ENCODE data around the gene PDZRN4.

The PDZRN4 gene

DNA sequence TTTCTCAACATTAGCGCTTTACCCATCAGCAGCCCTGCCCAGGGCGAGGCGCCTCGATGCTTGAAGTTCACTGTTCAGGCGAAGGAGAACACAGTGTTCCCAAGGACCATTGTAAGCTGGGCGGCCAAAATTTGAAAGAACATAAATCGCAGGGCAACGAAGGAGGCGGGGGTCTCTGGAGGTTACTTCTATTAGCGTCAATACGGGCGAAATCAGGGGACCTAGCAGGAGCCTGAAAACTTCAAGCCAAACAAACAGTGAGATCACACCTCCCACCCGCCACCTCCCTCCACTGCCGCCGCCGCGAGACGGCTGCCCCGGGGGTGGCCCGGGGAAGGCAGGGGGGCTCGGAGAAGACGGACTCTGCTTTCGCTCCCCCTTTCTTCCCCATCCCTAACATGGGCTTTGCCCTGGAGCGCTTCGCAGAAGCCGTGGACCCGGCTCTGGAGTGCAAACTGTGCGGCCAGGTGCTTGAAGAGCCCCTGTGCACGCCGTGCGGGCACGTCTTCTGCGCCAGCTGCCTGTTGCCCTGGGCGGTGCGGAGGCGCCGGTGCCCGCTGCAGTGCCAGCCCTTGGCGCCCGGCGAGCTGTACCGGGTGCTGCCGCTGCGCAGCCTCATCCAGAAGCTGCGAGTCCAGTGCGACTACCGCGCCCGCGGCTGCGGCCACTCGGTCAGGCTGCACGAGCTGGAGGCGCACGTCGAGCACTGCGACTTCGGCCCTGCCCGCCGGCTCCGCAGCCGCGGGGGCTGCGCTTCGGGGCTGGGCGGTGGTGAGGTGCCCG lies at the start of gene PDZRN4:
Gene PDZRN4 (plus strand): TSS at position 263 of the 783 bp plus-strand sequence.
- TF ChIP-seq, protein P1, sequence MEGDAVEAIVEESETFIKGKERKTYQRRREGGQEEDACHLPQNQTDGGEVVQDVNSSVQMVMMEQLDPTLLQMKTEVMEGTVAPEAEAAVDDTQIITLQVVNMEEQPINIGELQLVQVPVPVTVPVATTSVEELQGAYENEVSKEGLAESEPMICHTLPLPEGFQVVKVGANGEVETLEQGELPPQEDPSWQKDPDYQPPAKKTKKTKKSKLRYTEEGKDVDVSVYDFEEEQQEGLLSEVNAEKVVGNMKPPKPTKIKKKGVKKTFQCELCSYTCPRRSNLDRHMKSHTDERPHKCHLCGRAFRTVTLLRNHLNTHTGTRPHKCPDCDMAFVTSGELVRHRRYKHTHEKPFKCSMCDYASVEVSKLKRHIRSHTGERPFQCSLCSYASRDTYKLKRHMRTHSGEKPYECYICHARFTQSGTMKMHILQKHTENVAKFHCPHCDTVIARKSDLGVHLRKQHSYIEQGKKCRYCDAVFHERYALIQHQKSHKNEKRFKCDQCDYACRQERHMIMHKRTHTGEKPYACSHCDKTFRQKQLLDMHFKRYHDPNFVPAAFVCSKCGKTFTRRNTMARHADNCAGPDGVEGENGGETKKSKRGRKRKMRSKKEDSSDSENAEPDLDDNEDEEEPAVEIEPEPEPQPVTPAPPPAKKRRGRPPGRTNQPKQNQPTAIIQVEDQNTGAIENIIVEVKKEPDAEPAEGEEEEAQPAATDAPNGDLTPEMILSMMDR (IDR thresholded peaks at IDR 0.05; ENCODE audit: insufficient read depth, low read depth, low read length, missing control alignments): no peak
- no peak within 1 kb of the TSS for H3K4me3 ChIP-seq (ENCODE audit: low read length)

DNA sequence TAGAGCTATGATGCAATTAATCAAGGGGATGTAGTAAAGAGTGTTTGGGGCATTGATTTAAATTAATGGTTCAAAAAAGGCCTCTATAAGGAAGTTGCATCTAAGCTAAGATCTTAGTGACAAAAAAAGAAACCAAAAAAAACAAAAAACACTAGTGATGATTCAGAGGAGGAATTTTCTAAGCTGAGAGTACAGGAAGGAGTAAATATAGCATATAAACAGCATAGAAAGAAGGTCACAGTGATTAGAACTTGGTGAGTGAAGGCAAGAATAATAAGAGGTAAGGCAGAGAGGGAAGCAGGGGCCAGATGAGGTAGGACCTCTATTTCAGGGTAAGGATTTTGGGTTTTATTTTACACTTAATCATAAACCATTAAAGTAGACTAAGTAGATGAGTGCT lies 48.0 kb upstream of the PDZRN4 start:
- DNase-seq (ENCODE audit: low read depth): no peak

More for the DNA sequence above, at the start of gene PDZRN4:
- DNase-seq (ENCODE audit: low read depth): peak; percentile 14

DNA sequence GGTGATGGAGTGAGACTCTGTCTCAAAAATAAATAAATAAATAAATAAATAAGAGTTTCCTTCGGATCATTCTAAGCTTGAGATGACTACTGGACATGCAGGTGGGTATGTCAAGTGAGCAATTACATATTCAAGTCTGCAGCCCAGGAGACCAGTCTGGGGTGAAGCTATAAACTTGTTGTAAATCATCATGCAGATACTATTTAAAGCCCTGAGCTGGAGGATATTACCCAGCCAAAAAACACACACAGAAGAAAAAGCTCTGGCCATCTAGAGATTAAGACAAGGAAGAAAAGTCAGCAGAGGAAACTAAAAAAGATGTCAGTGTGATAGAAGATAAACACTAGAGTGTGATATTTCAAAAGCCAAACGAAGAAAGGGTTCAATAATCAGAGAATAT lies 47.0 kb upstream of the PDZRN4 start:
- no peak for DNase-seq (ENCODE audit: low read depth)
- TF ChIP-seq, protein P1 (IDR thresholded peaks at IDR 0.05; ENCODE audit: insufficient read depth, low read depth, low read length, missing control alignments): no peak
- H3K4me3 ChIP-seq (ENCODE audit: low read length): no peak overlapping the region

More for the DNA sequence above, 48.0 kb upstream of the PDZRN4 start:
- TF ChIP-seq, protein P1 (IDR thresholded peaks at IDR 0.05; ENCODE audit: insufficient read depth, low read depth, low read length, missing control alignments): no peak
- H3K4me3 ChIP-seq (ENCODE audit: low read length): no peak overlapping the region

DNA sequence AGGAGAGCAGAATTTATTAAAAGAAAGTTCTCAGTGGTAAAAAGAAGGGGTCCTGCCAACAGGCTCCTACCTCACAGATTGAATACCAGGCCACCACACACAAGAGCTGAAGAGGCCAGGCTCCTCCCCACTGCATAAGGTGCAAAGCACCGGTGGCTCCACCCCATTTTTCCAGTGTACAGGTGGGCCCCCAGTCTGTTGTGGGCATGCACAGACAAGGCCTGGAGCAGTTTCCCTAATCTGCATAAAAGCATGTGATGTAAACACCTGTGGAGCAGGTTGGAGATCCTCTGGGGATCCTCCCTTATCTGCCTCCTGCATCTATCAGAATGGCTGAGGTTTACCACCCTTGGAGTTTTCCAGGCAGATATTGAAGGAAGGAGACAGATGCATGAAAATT lies 45.7 kb upstream of the PDZRN4 start:
- TF ChIP-seq, protein P1 (IDR thresholded peaks at IDR 0.05; ENCODE audit: insufficient read depth, low read depth, low read length, missing control alignments): no peak
- DNase-seq (ENCODE audit: low read depth): peak; percentile 40

DNA sequence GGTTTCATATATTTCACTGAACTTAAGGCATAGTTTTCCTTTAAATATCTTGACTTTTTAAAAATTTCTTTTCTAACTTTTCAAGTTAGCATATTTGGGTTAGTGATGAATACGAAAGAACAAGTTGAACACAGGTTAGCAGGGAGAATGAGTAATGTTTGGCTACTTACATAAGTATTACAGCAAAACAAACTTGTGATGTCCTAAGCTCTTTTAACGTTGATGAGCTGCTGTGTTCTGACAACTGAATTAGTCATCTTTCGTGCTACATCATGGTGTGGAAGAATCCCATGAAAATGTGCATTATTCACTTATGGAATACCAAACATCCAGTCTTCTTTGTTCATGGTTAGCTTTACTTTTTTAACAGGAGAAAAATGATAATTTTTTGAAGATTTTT lies 36.3 kb upstream of the PDZRN4 start:
- H3K4me3 ChIP-seq (ENCODE audit: low read length): no peak overlapping the region
- TF ChIP-seq, protein P1 (IDR thresholded peaks at IDR 0.05; ENCODE audit: insufficient read depth, low read depth, low read length, missing control alignments): no peak
- peak; percentile 91 for DNase-seq (ENCODE audit: low read depth)

More for the DNA sequence above, 45.7 kb upstream of the PDZRN4 start:
- no peak overlapping the region for H3K4me3 ChIP-seq (ENCODE audit: low read length)

DNA sequence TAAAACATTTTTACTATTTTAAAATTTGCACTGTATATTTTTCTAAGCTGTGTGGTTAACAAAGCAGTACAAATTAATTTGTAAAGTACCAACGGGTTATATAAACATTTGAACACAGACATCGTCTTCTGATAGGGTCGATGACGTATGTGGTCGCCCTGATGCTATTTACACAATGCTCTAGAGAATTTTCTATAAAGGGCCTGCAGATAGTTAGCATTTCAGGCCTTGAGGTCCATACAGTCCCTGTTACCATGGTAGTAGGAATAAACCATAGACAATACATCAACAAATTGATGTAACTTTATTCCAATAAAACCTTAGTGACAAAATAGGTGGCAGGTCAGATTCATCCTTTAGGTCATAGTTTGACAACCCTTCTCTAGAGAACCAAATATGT lies 25.7 kb upstream of the PDZRN4 start:
- H3K4me3 ChIP-seq (ENCODE audit: low read length): no peak overlapping the region
- TF ChIP-seq, protein P1 (IDR thresholded peaks at IDR 0.05; ENCODE audit: insufficient read depth, low read depth, low read length, missing control alignments): no peak
- DNase-seq (ENCODE audit: low read depth): no peak

DNA sequence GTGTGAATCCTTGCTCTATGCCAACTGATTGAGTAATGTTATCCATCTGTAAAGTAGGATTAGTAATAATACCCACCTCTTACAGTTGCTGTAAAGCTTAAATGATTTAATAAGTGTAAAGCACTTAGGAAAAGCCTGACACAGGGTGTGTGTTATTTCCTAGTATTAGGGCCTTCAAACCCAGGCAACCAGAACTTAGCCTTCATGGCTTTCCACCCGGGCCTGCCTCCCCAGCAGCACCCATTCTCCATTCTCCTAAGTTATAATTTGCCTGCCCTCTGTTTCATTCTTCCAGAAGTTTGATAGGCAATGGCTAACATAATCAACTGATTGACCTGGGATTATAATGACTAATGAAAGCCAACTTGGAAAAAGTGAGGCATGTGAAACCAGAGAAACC lies 20.4 kb upstream of the PDZRN4 start:
- DNase-seq (ENCODE audit: low read depth): no peak
- TF ChIP-seq, protein P1 (IDR thresholded peaks at IDR 0.05; ENCODE audit: insufficient read depth, low read depth, low read length, missing control alignments): no peak
- no peak overlapping the region for H3K4me3 ChIP-seq (ENCODE audit: low read length)

Measured in epithelial cell of esophagus (primary cell).